Left cardiac atrium (tissue), 4 donors: ENCODE measurements around the gene ESYT3. TPM values are rescaled to one million over a fixed set of nuclear protein-coding genes. Genes with fewer than 3 reads are reported as not detected.
"Not testable (repeated sequence)": the region's sequence is repeated elsewhere in the genome, so short reads cannot be mapped to it uniquely, and the experiment has no call there.

ENCODE experiments used
- ATAC-seq, 2 donors: fragments of 200-7000 bp; cut with Tn5 transposase; one replicate each; pipeline ENCODE4 v1.9.1; 2020; ENCODE audit warnings: mild to moderate bottlenecking in 2 of 2, moderate library complexity in 2 of 2
- DNase-seq: peaks from one replicate; pipeline ENCODE4 v3.0.0-alpha.2; 2020
- intact Hi-C, 2 donors: fragments of 100-400 bp; cut with DNase I; formaldehyde crosslinking; loops; one replicate each; pipeline versions ENCODE4 v1.14.1 to v1.15.1; 2022 to 2023
- total RNA-seq, 2 donors: library from RNA; stranded (reverse); fragmentation: NEBNext Ultra II Directional; extraction: Animal tissue kit (Norgen Biotek cat#: 25700); gene quantifications; one replicate each; pipeline ENCODE4 v1.2.1, GENCODE V29; 2021
- donor health status: DM: no; HTN: yes; CAD: no.
- donor health status: DM: no; HTN: yes; CAD: no; lungs with severe emphysema.
- donor health status: DM: yes; HTN: yes; CAD: no.
- donor health status: Dilated cardiomyopathy.

Gene ESYT3
- total RNA-seq, 2 donors from 2014 or later: 0.52 to 0.91 TPM

GRCh38 chr3:138440121-138440521, 5.7 kb downstream of the ESYT3 start:
- peak in 1 of 2 donors; percentile 44 for ATAC-seq
- DNase-seq: no peak
- intact Hi-C loops: no loop called here

DNA sequence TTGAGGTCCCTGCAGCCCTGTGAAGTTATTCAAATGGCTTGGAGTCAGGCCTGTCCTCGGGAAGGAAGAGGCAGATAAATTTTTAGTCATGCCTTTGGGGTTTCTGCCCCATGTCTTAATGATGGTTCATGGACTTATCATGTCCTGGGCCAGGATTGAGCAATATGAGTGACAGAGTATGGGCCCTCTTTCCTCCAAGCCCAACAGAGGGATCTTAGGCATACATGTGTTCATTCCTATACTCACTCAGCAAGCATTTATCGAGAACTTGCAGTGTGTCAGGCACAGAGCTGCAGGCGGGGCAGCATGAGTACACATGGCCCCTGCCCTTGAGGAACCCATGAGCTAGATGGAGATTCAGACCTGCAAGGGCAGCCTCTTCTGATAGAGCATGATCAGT, 6.2 kb downstream of the ESYT3 start:
- DNase-seq (no peak), ATAC-seq (no peak)
- intact Hi-C loops: no loop called here

DNA sequence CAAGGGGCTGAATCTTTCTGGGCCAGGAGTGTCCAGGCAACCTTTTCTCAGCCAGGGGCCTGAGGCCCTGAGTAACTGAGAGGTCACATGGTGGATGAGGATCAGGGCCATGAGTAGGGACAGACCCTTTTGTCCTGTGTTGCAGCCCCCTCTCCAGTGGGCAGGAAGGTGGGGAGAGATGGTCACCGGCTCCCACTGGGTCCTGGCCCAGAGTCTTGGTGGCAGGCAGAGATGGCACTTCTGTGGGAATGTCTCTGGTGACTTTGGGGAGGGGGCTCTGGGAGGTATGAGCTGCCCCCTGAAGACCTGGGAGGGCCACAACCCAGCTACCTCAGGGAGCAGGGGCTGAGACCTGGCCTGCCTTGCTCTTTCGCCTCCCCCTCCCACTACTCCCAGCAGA, 6.8 kb downstream of the ESYT3 start:
- DNase-seq (no peak), ATAC-seq (no peak)
- intact Hi-C loops: no loop called here

DNA sequence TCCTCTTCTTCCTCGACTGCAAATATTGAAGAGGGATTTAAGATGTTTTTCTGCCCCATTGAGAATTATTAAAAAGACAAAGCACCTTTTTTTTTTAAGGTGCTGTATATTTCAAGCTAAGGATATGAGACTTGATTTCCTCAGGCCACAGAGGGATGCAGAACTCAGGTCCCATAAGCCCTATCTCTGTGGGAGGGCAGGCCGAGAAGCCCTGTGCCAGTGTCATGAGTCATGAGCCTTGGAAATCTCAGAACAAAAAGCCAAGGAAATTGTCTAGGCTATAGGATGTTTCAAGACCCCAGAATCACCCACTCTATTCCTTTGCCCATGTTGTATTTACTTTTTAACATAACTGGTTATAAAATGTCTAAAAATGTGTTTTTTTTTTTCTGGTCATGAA, 7.3 kb downstream of the ESYT3 start:
- peak in 1 of 2 donors; percentile 46 for ATAC-seq
- no peak for DNase-seq
- intact Hi-C loops: no loop called here

- intact Hi-C loops: no loop called here
- ATAC-seq: peak in 1 of 2 donors; percentile 69
- no peak for DNase-seq
These were observed 8.0 kb downstream of the ESYT3 start for GRCh38 chr3:138442433-138442832.

DNA sequence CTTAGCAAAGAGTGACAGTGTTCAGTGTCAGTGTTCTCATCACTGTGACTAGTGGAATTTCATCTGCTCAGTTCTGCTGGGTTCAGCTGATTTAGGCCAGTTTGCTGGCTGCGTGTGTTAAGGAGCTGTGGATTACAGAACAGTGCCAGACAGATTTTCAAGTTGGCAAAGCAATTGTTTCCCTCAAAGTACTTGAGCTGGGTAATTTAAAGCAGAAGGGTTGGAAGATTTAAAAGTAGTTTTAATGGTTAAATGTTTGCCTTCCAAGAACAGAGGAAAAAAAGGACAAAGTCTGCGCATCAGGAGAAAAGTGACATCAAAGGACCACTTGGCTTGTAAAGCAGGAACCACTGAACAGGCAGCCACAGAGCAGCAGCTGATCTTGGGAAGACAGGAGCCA, 8.7 kb downstream of the ESYT3 start:
- DNase-seq (no peak), ATAC-seq (no peak)
- intact Hi-C loops: no loop called here

DNA sequence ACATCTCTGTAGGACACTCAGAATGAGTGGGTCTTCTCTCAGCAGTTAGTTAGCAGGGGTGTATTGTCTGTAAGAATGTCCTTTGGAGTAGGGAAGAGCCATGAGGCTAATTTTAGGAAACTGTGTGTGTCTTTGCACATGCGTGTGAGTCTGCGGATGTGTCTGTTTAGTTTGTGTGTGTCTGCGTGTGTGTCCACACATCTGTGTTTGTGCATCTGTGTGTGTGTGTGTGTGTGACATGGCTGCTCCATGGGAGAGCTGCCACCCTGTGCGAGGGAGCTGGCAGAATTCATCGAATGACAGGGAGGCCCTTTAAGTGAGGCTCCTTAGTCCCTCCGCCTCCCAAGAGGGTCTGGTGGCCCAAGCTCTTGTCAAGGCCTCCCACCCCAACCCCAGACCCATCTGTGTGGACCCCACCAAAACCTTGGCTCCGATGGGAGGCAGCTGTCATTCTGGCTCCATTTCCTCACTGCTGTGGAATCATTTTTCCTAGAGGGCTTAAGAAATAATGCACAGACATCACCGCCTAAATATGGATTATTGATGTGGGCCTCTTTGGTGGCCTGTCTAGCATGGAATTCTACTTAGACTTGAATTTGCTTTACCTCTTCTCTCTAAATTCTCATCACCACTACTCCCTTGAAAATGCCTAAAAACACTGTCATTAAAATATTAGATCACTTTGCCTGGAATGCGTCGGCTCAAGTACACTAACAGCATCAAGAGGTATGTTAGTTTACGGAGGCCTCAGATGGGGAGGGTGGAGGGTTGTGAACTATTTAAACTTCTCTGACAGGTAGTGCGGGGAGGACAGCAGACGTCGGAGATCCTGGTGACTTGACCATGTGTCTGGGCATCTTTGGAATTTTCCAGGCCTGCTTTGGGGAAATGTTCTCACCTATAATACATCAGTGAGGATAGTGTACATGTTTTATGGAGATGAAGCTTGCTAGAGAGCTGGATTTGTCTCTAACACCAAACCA, 9.4 kb downstream of the ESYT3 start:
- no peak for DNase-seq
- no peak for ATAC-seq

DNA sequence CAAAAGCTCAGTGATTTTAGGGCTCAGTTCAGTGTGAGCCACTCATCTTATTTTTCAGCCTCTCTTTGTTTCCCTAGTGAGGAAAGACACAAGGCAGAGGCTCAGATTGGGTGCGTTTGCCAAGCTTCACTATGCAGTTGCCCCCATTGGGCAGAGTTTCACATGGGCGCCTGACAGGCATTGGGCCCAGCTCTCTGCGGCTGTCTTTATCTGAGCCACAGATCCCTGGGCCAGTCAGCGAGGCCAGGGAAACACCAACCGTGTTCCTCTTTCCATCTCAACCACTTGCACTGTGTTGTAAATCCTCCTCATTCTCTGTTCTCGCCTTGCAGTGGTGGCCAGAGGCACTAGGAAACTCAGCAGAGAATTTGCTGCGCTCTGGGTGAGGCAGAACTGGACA, 10.8 kb downstream of the ESYT3 start:
- intact Hi-C loops: no loop called here
- ATAC-seq (no peak), DNase-seq (no peak)

More for the DNA sequence above, 9.4 kb downstream of the ESYT3 start:
- intact Hi-C loops: no loop called here

- intact Hi-C loops: no loop called here
- no peak for DNase-seq
- no peak for ATAC-seq
These were observed 11.2 kb downstream of the ESYT3 start for GRCh38 chr3:138445654-138446053.

DNA sequence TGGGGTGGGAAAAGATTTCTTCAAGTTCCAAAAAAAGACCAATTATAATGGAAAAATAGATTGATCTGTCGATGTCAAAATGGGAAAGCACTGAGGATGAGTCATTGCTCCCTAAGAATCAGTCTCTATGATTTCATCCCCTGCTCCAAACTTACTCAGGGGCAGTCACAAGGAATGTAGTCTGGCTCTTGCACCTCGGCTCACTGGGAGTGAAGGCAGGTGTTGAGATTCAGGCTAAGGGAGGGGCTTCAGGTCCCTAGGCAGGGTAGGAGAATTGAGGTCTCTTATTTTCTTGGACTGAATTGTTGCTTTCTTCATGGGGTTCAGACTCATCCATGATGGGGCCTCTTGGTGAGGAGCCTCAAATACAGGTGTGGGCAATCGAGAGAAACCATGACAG, 14.2 kb downstream of the ESYT3 start:
- intact Hi-C loops: no loop called here
- DNase-seq (no peak), ATAC-seq (no peak)

- no peak for ATAC-seq
- DNase-seq: no peak
- intact Hi-C loops: no loop called here
These were observed 15.1 kb downstream of the ESYT3 start for GRCh38 chr3:138449490-138449889.

DNA sequence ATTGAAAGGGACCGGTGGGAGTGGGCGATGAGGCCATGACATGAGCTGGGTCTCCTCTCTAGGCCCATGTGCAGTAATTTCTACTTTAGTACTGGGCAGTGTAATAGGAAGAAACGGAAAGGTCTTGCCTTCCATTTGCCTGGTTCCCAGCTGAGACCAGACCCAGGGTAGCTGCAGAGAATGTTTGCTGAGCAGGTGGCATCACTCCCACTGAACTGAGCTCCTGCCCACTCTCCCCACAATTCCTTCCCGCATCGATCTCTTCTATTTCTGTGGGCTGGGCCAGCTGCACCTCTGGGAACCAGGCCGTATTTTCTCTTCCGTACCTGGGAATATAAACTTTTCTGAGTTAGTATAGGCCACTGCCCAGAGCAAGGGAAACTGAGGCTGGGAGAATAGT, 15.8 kb downstream of the ESYT3 start:
- intact Hi-C loops: no loop called here

GRCh38 chr3:138450704-138451424, 16.4 kb downstream of the ESYT3 start:
- no peak for DNase-seq
- ATAC-seq: no peak
- intact Hi-C loops: no loop called here

More for the DNA sequence above, 15.8 kb downstream of the ESYT3 start:
- ATAC-seq: no peak
- no peak for DNase-seq

- intact Hi-C loops: no loop called here
- ATAC-seq (no peak), DNase-seq (no peak)
These were observed 17.3 kb downstream of the ESYT3 start for GRCh38 chr3:138451595-138452162.

DNA sequence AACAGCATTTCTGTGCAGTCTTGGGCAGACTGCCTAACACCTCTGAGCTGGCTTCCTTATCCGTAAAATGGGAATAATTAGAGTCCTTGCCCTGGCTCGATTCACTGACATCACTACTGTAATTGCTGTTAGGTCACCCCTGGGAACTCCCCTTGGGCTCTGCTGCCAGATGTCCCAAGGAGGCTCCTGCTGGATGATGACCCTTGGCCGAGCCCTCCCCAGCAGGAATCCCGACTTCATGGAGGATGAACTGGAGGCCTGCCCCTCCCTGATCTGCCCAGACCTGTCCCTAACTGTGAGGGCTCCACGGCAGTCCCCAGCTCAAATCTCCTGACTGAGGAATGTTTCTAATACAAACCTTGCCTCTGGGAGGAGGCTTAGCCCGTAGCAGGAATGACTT, 18.0 kb downstream of the ESYT3 start:
- ATAC-seq: no peak
- intact Hi-C loops: no loop called here
- no peak for DNase-seq

DNA sequence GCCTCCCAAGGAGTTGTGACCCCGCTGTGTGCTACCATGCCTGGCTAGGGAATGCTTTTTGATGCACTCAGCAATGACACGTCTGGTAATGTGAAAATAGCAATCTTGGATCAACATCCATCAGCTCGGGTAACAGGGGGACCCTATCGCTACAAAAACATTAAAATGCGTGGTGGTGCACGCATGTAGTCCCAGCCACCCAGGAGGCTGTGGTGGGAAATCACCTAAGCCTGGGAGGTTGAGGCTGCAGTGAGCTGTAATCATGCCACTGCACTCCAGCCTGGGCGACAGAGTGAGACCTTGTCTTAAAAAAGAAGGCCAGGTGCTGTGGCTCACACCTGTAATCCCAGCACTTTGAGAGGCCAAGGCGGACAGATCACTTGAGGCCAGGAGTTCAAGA, 19.5 kb downstream of the ESYT3 start:
- ATAC-seq, intact Hi-C loops, DNase-seq: not testable (repeated sequence)

GRCh38 chr3:138455801-138456716, 21.6 kb downstream of the ESYT3 start:
- ATAC-seq: peak in 1 of 2 donors; percentile 32
- intact Hi-C loops: no loop called here
- no peak for DNase-seq

- intact Hi-C loops: no loop called here
- DNase-seq (no peak), ATAC-seq (no peak)
These were observed 22.8 kb downstream of the ESYT3 start for GRCh38 chr3:138456961-138457862.
